Measurements from ENCODE around the gene RC3H2. TPM values are rescaled to one million over a fixed set of nuclear protein-coding genes. Genes with fewer than 3 reads are reported as not detected.
A peak's percentile ranks its signal among the peaks of the same experiment; 100 is the strongest.

Gene RC3H2
- total and polyA plus RNA-seq, 2 of the 13 experiments (the other 11 are each of a cell fraction or from before 2014, with no cell fraction given) = 21.0 to 36.4 TPM

DNA sequence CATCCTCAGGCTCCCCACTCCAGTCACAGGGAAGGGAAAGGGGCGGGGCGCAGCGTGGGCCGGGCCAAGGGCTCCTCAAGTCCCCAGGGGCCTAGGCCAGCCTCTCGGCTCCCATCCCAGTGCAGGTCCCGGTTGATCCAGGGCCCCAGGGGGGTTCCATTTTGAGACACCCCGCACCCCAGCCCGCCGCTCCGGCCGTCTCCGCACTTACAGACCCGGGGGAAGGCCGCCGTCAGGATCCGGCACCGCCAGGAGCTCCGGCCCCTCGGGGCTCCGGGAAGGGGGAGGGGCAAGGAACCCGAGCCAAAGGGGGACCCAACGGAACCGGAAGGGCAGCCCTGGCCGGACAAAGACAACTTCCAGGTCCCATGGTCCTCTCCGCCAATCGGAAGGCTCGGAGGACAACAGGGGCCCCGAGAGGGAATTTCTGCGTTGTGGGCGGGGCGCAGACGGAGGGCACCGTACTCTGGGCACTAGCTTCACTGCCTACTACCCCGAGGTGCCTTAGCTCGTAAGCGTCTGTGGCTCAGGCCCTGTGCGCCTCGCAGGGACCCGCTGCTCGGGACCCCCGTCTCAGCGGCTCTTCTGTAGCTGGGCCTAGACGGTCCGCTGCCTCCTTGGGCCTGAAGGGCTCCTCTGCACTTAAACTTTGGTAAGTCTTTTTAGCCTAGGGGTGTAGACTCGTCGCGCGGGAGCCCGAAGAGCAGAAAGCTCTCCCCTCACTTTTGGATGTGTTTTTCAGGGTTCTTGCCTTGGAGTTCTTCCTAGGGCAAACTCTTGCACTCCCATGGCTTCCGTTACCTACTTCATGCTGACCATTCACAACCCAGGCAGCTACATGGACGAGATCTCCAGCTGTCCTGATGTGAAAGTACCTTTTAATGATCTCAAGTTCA, 26.3 kb upstream of the RC3H2 start, which contains the start of gene ZBTB26:
ZBTB26 (minus strand) TSS at position 287 of the 896 bp plus-strand sequence. CDS start 11,578 bp downstream, outside the sequence.
- FAIRE-seq (peak; percentile 32), ATAC-seq (peak; percentile 98), DNase-seq (ENCODE audit: low spot score) (peak; percentile 94)
- peak within 1 kb of the TSS; percentile 12 for H2AFZ ChIP-seq (ENCODE audit: low read length)
- 0% methylated on average over 8 of the region's 51 CpGs for WGBS (ENCODE audit: low lambda C conversion rate)
- H3K9me3 ChIP-seq (ENCODE audit: low read length) = no peaks in the 10 kb centered on the region
- H3K4me3 ChIP-seq (replicated peaks in 1 of 3; ENCODE audit: insufficient read depth in 1 of 3, low read depth in 2 of 3, low read length in 3 of 3) = peak within 1 kb of the TSS; percentile 72 to 99 (median 85)
- intact Hi-C loops (cut with micrococcal nuclease; ENCODE audit: unreplicated experiment) (loop anchor here (2.0 kb wide), 1 partner anchor 19 kb away; the partner anchor contains the start of gene ZBTB6), in situ Hi-C loops (cut with HindIII; ENCODE audit: extremely low pct_ligation_motif_present, low pct_unique_long_range_greater_than_20kb) (no loop called here)
- peaks cover 43% of the 10 kb centered on the region for H3K4me1 ChIP-seq (ENCODE audit: insufficient read depth, low read length)
- H3K9ac ChIP-seq (ENCODE audit: insufficient read depth, low read depth, low read length) = peak within 1 kb of the TSS; percentile 92
- ChIA-PET CTCF (ENCODE audit: low intra/inter-chr PET ratio, low total read pairs) (no interaction called here), POLR2A (interaction anchor here (0.9 to 3.5 kb wide), 10 partner anchors 11 to 666 kb away, joined by 3 to 107 read pairs (median 4); partner anchors contain the start of genes MRRF, RABGAP1, RBM18 and RC3H2)
- H3K36me3 ChIP-seq (replicated peaks in 1 of 2; ENCODE audit: control insufficient read depth in 1 of 2, insufficient read depth in 2 of 2, low read length in 2 of 2) = no peaks in the 10 kb centered on the region
- peaks cover 66% of the 10 kb centered on the region for H3K79me2 ChIP-seq (ENCODE audit: insufficient read depth, low read length)
- no peaks in the 10 kb centered on the region; a peak in 1 of 5 replicates for H3K27me3 ChIP-seq (ENCODE audit: control insufficient read depth in 1 of 2, insufficient read depth in 2 of 2, low read length in 2 of 2)
- no peaks in the 10 kb centered on the region for H4K20me1 ChIP-seq (ENCODE audit: insufficient read depth, low read length)
- no TSS peak for BruUV-seq (replicated peaks)
- H3K27ac ChIP-seq (ENCODE audit: extremely low read length, insufficient read depth, low read length) = peak within 1 kb of the TSS; percentile 87
- H3K4me2 ChIP-seq (ENCODE audit: low read depth, low read length) = peak within 1 kb of the TSS; percentile 86
- TF ChIP-seq SAFB2 (CRISPR knock-in tag; IDR thresholded peaks at IDR 0.05; ENCODE audit: borderline replicate concordance, low read depth) (peak; percentile 72; the same call in 1 of the 2 replicates), SOX5 (CRISPR knock-in tag; IDR thresholded peaks at IDR 0.05; ENCODE audit: borderline replicate concordance) (peak; percentile 45), ZNF143 (CRISPR knock-in tag; IDR thresholded peaks at IDR 0.05) (peak; percentile 74), ONECUT2 (CRISPR knock-in tag; IDR thresholded peaks at IDR 0.05) (peak; percentile 17; the same call in 1 of the 2 replicates), ZNF724P (CRISPR knock-in tag; IDR thresholded peaks at IDR 0.05; ENCODE audit: borderline replicate concordance) (0 out of 2 replicates have a peak, but pooled peaks have one; percentile 39), ZNF225 (CRISPR knock-in tag; IDR thresholded peaks at IDR 0.05) (0 out of 2 replicates have a peak, but pooled peaks have one; percentile 26), ISL2 (CRISPR knock-in tag; IDR thresholded peaks at IDR 0.05) (peak; percentile 66), ZNF616 (CRISPR knock-in tag; IDR thresholded peaks at IDR 0.05; ENCODE audit: low read depth) (no peak), ZNF569 (CRISPR knock-in tag; IDR thresholded peaks at IDR 0.05; ENCODE audit: borderline replicate concordance) (no peak), ZNF850 (CRISPR knock-in tag; conservative IDR thresholded peaks at IDR 0.05) (no peak), ZNF674 (CRISPR knock-in tag; IDR thresholded peaks at IDR 0.05; ENCODE audit: low read depth) (peak; percentile 60; the same call in 1 of the 2 replicates), MYNN (CRISPR knock-in tag; IDR thresholded peaks at IDR 0.05; ENCODE audit: low read depth) (0 out of 2 replicates have a peak, but pooled peaks have one; percentile 57), NR3C1 (CRISPR knock-in tag; IDR thresholded peaks at IDR 0.05) (no peak), POLR2G (IDR thresholded peaks at IDR 0.05; ENCODE audit: low read depth, low read length) (peak; percentile 78), PPARG (CRISPR knock-in tag; conservative IDR thresholded peaks at IDR 0.05) (no peak; the same call in 1 of the 2 replicates), FOXP1 (IDR thresholded peaks at IDR 0.05) (no peak), FOXP1 (CRISPR knock-in tag; IDR thresholded peaks at IDR 0.05) (0 out of 2 replicates have a peak, but pooled peaks have one; percentile 7)
- TF ChIP-seq, protein P1, sequence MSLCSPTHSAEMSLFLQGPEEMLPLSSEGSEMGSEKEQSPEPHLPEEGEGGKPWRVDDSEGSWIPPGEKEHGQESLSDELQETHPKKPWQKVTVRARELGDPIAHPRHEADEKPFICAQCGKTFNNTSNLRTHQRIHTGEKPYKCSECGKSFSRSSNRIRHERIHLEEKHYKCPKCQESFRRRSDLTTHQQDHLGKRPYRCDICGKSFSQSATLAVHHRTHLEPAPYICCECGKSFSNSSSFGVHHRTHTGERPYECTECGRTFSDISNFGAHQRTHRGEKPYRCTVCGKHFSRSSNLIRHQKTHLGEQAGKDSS (CRISPR knock-in tag; IDR thresholded peaks at IDR 0.05; ENCODE audit: borderline replicate concordance, low read depth) = peak; percentile 88; the same call in 1 of the 2 replicates
- TF ChIP-seq, protein P2, sequence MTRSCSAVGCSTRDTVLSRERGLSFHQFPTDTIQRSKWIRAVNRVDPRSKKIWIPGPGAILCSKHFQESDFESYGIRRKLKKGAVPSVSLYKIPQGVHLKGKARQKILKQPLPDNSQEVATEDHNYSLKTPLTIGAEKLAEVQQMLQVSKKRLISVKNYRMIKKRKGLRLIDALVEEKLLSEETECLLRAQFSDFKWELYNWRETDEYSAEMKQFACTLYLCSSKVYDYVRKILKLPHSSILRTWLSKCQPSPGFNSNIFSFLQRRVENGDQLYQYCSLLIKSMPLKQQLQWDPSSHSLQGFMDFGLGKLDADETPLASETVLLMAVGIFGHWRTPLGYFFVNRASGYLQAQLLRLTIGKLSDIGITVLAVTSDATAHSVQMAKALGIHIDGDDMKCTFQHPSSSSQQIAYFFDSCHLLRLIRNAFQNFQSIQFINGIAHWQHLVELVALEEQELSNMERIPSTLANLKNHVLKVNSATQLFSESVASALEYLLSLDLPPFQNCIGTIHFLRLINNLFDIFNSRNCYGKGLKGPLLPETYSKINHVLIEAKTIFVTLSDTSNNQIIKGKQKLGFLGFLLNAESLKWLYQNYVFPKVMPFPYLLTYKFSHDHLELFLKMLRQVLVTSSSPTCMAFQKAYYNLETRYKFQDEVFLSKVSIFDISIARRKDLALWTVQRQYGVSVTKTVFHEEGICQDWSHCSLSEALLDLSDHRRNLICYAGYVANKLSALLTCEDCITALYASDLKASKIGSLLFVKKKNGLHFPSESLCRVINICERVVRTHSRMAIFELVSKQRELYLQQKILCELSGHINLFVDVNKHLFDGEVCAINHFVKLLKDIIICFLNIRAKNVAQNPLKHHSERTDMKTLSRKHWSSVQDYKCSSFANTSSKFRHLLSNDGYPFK (CRISPR knock-in tag; IDR thresholded peaks at IDR 0.05; ENCODE audit: borderline replicate concordance) = peak; percentile 75
- TF ChIP-seq, protein P3, sequence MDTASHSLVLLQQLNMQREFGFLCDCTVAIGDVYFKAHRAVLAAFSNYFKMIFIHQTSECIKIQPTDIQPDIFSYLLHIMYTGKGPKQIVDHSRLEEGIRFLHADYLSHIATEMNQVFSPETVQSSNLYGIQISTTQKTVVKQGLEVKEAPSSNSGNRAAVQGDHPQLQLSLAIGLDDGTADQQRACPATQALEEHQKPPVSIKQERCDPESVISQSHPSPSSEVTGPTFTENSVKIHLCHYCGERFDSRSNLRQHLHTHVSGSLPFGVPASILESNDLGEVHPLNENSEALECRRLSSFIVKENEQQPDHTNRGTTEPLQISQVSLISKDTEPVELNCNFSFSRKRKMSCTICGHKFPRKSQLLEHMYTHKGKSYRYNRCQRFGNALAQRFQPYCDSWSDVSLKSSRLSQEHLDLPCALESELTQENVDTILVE (CRISPR knock-in tag; IDR thresholded peaks at IDR 0.05) = peak; percentile 69; the same call in 1 of the 2 replicates
